Kidney (tissue), 14 donors: ENCODE measurements around the gene ZFP69B. TPM values are rescaled to one million over a fixed set of nuclear protein-coding genes. Genes with fewer than 3 reads are reported as not detected.

ENCODE experiments used
- DNase-seq, 5 donors: peaks; one replicate each; pipeline ENCODE4 v3.0.0-alpha.2; 2013 to 2020
- FAIRE-seq: peaks from 2 replicates; lab custom pipeline; 2012; peaks lifted over from hg19 to GRCh38; lab: Jason Lieb, UNC
- H3K27ac ChIP-seq, 2 donors: one replicate each; pipeline ENCODE4 v1.7.0; 2013; ENCODE audit warnings: low read depth in 2 of 2, low read length in 2 of 2, inconsistent platforms in 1 of 2
- H3K27me3 ChIP-seq: one replicate; pipeline ENCODE4 v1.7.1; 2013; ENCODE audit warnings: low read length, inconsistent platforms; ENCODE audit not compliant: control insufficient read depth, insufficient read depth
- H3K36me3 ChIP-seq, 3 donors: one replicate each; pipeline versions ENCODE4 v1.7.0 to v1.7.1; 2013; ENCODE audit warnings: low read length in 3 of 3, control low read depth in 1 of 3, inconsistent platforms in 1 of 3; ENCODE audit not compliant: insufficient read depth in 3 of 3, control insufficient read depth in 2 of 3
- H3K4me1 ChIP-seq, 3 donors: one replicate each; pipeline versions ENCODE4 v1.7.0 to v1.7.1; 2013; ENCODE audit warnings: low read length in 3 of 3, inconsistent platforms in 1 of 3, low read depth in 1 of 3; ENCODE audit not compliant: control insufficient read depth in 2 of 3, insufficient read depth in 2 of 3
- H3K4me3 ChIP-seq, 3 donors: one replicate each; pipeline versions ENCODE4 v1.7.0 to v1.8.1; 2013; ENCODE audit warnings: low read length in 3 of 3, control low read depth in 1 of 3, inconsistent platforms in 1 of 3
- H3K9ac ChIP-seq, 3 donors: one replicate each; pipeline versions ENCODE4 v1.7.0 to v1.7.1; 2013; ENCODE audit warnings: low read length in 3 of 3, control low read depth in 1 of 3, inconsistent platforms in 1 of 3
- H3K9me3 ChIP-seq, 3 donors: one replicate each; pipeline versions ENCODE4 v1.7.0 to v1.7.1; 2013; ENCODE audit warnings: low read length in 3 of 3, control low read depth in 1 of 3, inconsistent platforms in 1 of 3; ENCODE audit not compliant: control insufficient read depth in 2 of 3, insufficient read depth in 1 of 3
- CTCF ChIP-seq: IDR thresholded peaks from 3 replicates; pipeline ENCODE4 v1.5.1; 2012; ENCODE audit warnings: mild to moderate bottlenecking, moderate library complexity, borderline replicate concordance; ENCODE audit not compliant: insufficient read depth; ENCODE audit errors: extremely low read depth
- intact Hi-C: fragments of 100-400 bp; cut with DNase I; formaldehyde crosslinking; loops from one replicate; pipeline ENCODE4 v1.11.1; 2022
- polyA plus RNA-seq: library from polyadenylated mRNA; stranded (reverse); fragments of 350-450 nt; fragmentation: Illumina TruSeq; extraction: RNeasy Lipid Tissue Mini Kit (QIAGEN cat#74804); gene quantifications from one replicate; pipeline ENCODE4 v1.2.3, GENCODE V29; 2014; ENCODE audit warnings: low read depth, low replicate concordance; ENCODE audit not compliant: insufficient read depth
- total RNA-seq: library from RNA; stranded (reverse); fragmentation: NEBNext Ultra II Directional; extraction: Animal tissue kit (Norgen Biotek cat#: 25700); gene quantifications from one replicate; pipeline ENCODE4 v1.2.1, GENCODE V29; 2021
- donor health status: control.
- donor health status: control.
- donor health status: control.
- donor health status: control.
- donor health status: control.
- donor health status: DM: yes; HTN: yes; CAD: no.
- donor health status: Normal renal cell carcinoma (clear cell type).

Gene ZFP69B
- total and polyA plus RNA-seq, 2 donors from 2014 or later, result 0.62 to 2.1 TPM

- peaks cover 0 to 3% (median 0%) of the 10 kb centered on the region in 3 donors for H3K36me3 ChIP-seq
- no peaks in the 10 kb centered on the region for H3K9me3 ChIP-seq
- H3K9ac ChIP-seq, result no peak overlapping the region
- intact Hi-C loops, result no loop called here
- no peaks in the 10 kb centered on the region for H3K4me1 ChIP-seq
- TF ChIP-seq CTCF, result no peak
- no peak for DNase-seq
- no peak overlapping the region for H3K4me3 ChIP-seq
- no peak overlapping the region for H3K27ac ChIP-seq
- no peak for FAIRE-seq
- H3K27me3 ChIP-seq, result no peaks in the 10 kb centered on the region
Measured at GRCh38 chr1:40422630-40423263, 27.5 kb upstream of the ZFP69B start.

- H3K4me3 ChIP-seq, result no peak overlapping the region
- no peak overlapping the region for H3K9ac ChIP-seq
- peaks cover 0 to 3% (median 0%) of the 10 kb centered on the region in 3 donors for H3K36me3 ChIP-seq
- TF ChIP-seq CTCF, result no peak
- no peaks in the 10 kb centered on the region for H3K4me1 ChIP-seq
- no peaks in the 10 kb centered on the region for H3K27me3 ChIP-seq
- FAIRE-seq (no peak), DNase-seq (no peak)
- no peaks in the 10 kb centered on the region for H3K9me3 ChIP-seq
- intact Hi-C loops, result no loop called here
- H3K27ac ChIP-seq, result no peak overlapping the region
Measured at GRCh38 chr1:40423264-40423642, 27.0 kb upstream of the ZFP69B start.

GRCh38 chr1:40423951-40424618, 26.2 kb upstream of the ZFP69B start:
- Histone ChIP-seq H3K27me3 (no peaks in the 10 kb centered on the region), H3K36me3 (peaks cover 0 to 3% (median 0%) of the 10 kb centered on the region in 3 donors), H3K9me3 (no peaks in the 10 kb centered on the region), H3K27ac (no peak overlapping the region), H3K4me1 (no peaks in the 10 kb centered on the region), H3K4me3 (no peak overlapping the region), H3K9ac (no peak overlapping the region)
- DNase-seq (no peak), FAIRE-seq (no peak)
- intact Hi-C loops, result no loop called here
- no peak for TF ChIP-seq CTCF
